ENCODE data around the gene WNT6. TPM values are rescaled to one million over a fixed set of nuclear protein-coding genes. Genes with fewer than 3 reads are reported as not detected.

Gene WNT6
- total RNA-seq, 1 experiment from 2014 or later = 1.4 TPM

GRCh38 chr2:218855305-218856166, 4.1 kb upstream of the WNT6 start (continued):
- TF ChIP-seq, protein P1, sequence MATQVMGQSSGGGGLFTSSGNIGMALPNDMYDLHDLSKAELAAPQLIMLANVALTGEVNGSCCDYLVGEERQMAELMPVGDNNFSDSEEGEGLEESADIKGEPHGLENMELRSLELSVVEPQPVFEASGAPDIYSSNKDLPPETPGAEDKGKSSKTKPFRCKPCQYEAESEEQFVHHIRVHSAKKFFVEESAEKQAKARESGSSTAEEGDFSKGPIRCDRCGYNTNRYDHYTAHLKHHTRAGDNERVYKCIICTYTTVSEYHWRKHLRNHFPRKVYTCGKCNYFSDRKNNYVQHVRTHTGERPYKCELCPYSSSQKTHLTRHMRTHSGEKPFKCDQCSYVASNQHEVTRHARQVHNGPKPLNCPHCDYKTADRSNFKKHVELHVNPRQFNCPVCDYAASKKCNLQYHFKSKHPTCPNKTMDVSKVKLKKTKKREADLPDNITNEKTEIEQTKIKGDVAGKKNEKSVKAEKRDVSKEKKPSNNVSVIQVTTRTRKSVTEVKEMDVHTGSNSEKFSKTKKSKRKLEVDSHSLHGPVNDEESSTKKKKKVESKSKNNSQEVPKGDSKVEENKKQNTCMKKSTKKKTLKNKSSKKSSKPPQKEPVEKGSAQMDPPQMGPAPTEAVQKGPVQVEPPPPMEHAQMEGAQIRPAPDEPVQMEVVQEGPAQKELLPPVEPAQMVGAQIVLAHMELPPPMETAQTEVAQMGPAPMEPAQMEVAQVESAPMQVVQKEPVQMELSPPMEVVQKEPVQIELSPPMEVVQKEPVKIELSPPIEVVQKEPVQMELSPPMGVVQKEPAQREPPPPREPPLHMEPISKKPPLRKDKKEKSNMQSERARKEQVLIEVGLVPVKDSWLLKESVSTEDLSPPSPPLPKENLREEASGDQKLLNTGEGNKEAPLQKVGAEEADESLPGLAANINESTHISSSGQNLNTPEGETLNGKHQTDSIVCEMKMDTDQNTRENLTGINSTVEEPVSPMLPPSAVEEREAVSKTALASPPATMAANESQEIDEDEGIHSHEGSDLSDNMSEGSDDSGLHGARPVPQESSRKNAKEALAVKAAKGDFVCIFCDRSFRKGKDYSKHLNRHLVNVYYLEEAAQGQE (IDR thresholded peaks at IDR 0.05; ENCODE audit: low read depth) = no peak
- no peak for TF ChIP-seq POLR2AphosphoS5 (IDR thresholded peaks at IDR 0.05; ENCODE audit: low read depth, low read length)
- TF ChIP-seq FOSL1 (IDR thresholded peaks at IDR 0.05; ENCODE audit: low read depth) = no peak
- TF ChIP-seq POLR2A (IDR thresholded peaks at IDR 0.05; ENCODE audit: borderline replicate concordance, extremely low read depth, insufficient read depth, insufficient read length) = no peak
- TF ChIP-seq EZH2phosphoT487 (IDR thresholded peaks at IDR 0.05; ENCODE audit: borderline replicate concordance) = no peak
- TF ChIP-seq YY1 (IDR thresholded peaks at IDR 0.05; ENCODE audit: extremely low read depth, insufficient replicate concordance, low read depth, low read length) = no peak

- no peak overlapping the region for H3K4me3 ChIP-seq (replicated peaks in 1 of 2; ENCODE audit: low read depth in 1 of 2, low read length in 2 of 2)
- no TSS peak for BruUV-seq (replicated peaks)
- ChIA-PET POLR2A (no interaction called here), CTCF (interaction anchor here (0.5 to 0.9 kb wide), 2 partner anchors 218 to 298 kb away, joined by 3 read pairs; no protein-coding TSS in a partner anchor), RAD21 (ENCODE audit: low non-redundant PET in 1 of 2, low total read pairs in 2 of 2, uncharacterized antibody in 2 of 2, unreplicated experiment in 2 of 2) (no interaction called here)
- no peaks in the 10 kb centered on the region for H3K9me3 ChIP-seq (ENCODE audit: control insufficient read depth in 1 of 2, insufficient read depth in 1 of 2, low read depth in 1 of 2, low read length in 2 of 2)
- H3K4me1 ChIP-seq (ENCODE audit: control insufficient read depth in 1 of 2, insufficient read depth in 2 of 2, low read length in 2 of 2) = peaks cover 23 to 50% of the 10 kb centered on the region in 2 experiments
- no peak for TF ChIP-seq EZH2phosphoT487 (IDR thresholded peaks at IDR 0.05; ENCODE audit: borderline replicate concordance)
- TF ChIP-seq FOSL1 (IDR thresholded peaks at IDR 0.05; ENCODE audit: low read depth) = no peak
- TF ChIP-seq ZBTB33 (IDR thresholded peaks at IDR 0.05; ENCODE audit: extremely low read depth, insufficient replicate concordance, low read length) = no peak
- no peak for TF ChIP-seq RAD21 (IDR thresholded peaks at IDR 0.05; ENCODE audit: low read depth)
- no peak for TF ChIP-seq EZH2 (IDR thresholded peaks at IDR 0.05)
- no peak for TF ChIP-seq POLR2AphosphoS5 (IDR thresholded peaks at IDR 0.05; ENCODE audit: low read depth, low read length)
- no peaks in the 10 kb centered on the region for H3K36me3 ChIP-seq (ENCODE audit: control insufficient read depth in 1 of 2, insufficient read depth in 2 of 2, low read length in 2 of 2)
- no peak overlapping the region for H2AFZ ChIP-seq (ENCODE audit: low read depth, low read length, poor library complexity, severe bottlenecking)
- H3K27ac ChIP-seq (ENCODE audit: low read depth, low read length) = no peak overlapping the region
- intact Hi-C loops (cut with micrococcal nuclease) = no loop called here
- no peaks in the 10 kb centered on the region for H3K9me2 ChIP-seq (ENCODE audit: insufficient read depth)
- ATAC-seq (no peak), DNase-seq (ENCODE audit: low read depth, low spot score) (no peak)
- no peaks in the 10 kb centered on the region for H4K20me1 ChIP-seq (ENCODE audit: insufficient read depth)
- H3K4me2 ChIP-seq (ENCODE audit: low read length) = no peak overlapping the region
- H3K27me3 ChIP-seq (ENCODE audit: insufficient read depth, low read length) = peaks cover 13% of the 10 kb centered on the region; the same call in 1 of the 2 replicates
- H3K79me2 ChIP-seq (ENCODE audit: insufficient read depth, low read length) = no peaks in the 10 kb centered on the region
- no peak overlapping the region for H3K9ac ChIP-seq (ENCODE audit: low read length)
These were observed 3.3 kb upstream of the WNT6 start for GRCh38 chr2:218856167-218856895.

Measured in HCT116 (cell line).